Epithelial cell of prostate (primary cell): ENCODE data around the gene TMEM140.
"Not testable (repeated sequence)": the region's sequence is repeated elsewhere in the genome, so short reads cannot be mapped to it uniquely, and the experiment has no call there.

Experiments
- DNase-seq: peaks from one replicate; pipeline ENCODE4 v3.0.0-alpha.2; 2011; ENCODE audit warnings: low read depth, low spot score
- H3K27ac ChIP-seq: fragments of 450-650 bp; 2 replicates; pipeline ENCODE4 v1.5.1; 2017; ENCODE audit warnings: mild to moderate bottlenecking

The TMEM140 gene

GRCh38 chr7:135211179-135211945, 63.5 kb downstream of the TMEM140 start, which contains the start of gene WDR91:
Gene WDR91 (minus strand): TSS chr7:135211526. CDS start chr7:135211502, 24 bp downstream.
- peak within 1 kb of the TSS; percentile 67 for H3K27ac ChIP-seq
- DNase-seq = peak; percentile 37

- peak overlapping the region; percentile 67 for H3K27ac ChIP-seq
- DNase-seq = not testable (repeated sequence)
These were observed 64.2 kb downstream of the TMEM140 start for GRCh38 chr7:135211946-135212685.

- peak; percentile 20 for DNase-seq
- peak overlapping the region; percentile 23 for H3K27ac ChIP-seq
These were observed 66.0 kb downstream of the TMEM140 start for GRCh38 chr7:135213831-135214230.

- no peak for DNase-seq
- H3K27ac ChIP-seq = no peak overlapping the region
These were observed 67.3 kb downstream of the TMEM140 start for GRCh38 chr7:135215180-135215579.

- H3K27ac ChIP-seq = no peak overlapping the region
- no peak for DNase-seq
These were observed 67.8 kb downstream of the TMEM140 start for GRCh38 chr7:135215698-135216097.
